Endometrium (tissue), 2 donors: Measurements from ENCODE around the gene MARCHF10.
"Not testable (repeated sequence)": the region's sequence is repeated elsewhere in the genome, so short reads cannot be mapped to it uniquely, and the experiment has no call there.

Experiments
- FAIRE-seq: peaks from 2 replicates; lab custom pipeline; 2012; peaks lifted over from hg19 to GRCh38; lab: Jason Lieb, UNC
- donor health status: control.
- donor health status: control.

The MARCHF10 gene, protein sequence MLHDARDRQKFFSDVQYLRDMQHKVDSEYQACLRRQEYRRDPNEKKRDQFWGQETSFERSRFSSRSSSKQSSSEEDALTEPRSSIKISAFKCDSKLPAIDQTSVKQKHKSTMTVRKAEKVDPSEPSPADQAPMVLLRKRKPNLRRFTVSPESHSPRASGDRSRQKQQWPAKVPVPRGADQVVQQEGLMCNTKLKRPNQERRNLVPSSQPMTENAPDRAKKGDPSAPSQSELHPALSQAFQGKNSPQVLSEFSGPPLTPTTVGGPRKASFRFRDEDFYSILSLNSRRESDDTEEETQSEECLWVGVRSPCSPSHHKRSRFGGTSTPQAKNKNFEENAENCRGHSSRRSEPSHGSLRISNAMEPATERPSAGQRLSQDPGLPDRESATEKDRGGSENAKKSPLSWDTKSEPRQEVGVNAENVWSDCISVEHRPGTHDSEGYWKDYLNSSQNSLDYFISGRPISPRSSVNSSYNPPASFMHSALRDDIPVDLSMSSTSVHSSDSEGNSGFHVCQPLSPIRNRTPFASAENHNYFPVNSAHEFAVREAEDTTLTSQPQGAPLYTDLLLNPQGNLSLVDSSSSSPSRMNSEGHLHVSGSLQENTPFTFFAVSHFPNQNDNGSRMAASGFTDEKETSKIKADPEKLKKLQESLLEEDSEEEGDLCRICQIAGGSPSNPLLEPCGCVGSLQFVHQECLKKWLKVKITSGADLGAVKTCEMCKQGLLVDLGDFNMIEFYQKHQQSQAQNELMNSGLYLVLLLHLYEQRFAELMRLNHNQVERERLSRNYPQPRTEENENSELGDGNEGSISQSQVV

GRCh38 chr17:62807812-62808575 is at the start of gene MARCHF10:
Gene MARCHF10 (minus strand): TSS chr17:62808314. CDS start chr17:62801735, 6,579 bp downstream.
- FAIRE-seq = no peak

GRCh38 chr17:62857526-62857925 is 49.4 kb upstream of the MARCHF10 start:
- no peak for FAIRE-seq

- no peak for FAIRE-seq
Measured at GRCh38 chr17:62856594-62856993, 48.5 kb upstream of the MARCHF10 start.

- FAIRE-seq = no peak
Measured at GRCh38 chr17:62855156-62855555, 47.0 kb upstream of the MARCHF10 start.

DNA sequence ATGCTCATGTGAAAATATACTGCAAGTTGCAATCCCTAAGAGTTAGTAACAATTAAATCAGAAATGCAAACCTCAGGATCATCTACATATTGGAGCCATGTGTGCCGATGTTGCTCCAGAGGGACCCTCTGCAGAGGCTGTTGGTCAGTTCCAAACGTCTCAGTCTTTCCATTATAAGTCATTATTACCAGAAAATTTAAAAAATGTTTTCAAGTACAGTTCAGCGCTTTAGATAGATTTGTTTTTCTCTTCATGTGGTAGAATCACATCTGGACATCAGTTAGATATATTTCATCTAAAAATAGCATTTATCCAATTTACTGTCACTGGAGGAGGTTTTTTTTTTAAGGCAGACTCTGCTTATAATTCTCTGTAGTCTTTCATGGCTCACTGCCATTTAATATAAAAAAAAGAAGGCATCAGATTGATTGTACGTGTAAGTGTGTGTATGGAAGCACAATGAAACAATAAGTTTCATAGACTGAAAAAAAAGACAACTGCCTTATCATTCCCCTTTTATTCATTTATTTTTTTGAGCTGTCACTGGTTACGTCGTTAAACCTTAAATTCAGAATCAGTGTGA is 46.1 kb upstream of the MARCHF10 start:
- FAIRE-seq = peak; percentile 92

DNA sequence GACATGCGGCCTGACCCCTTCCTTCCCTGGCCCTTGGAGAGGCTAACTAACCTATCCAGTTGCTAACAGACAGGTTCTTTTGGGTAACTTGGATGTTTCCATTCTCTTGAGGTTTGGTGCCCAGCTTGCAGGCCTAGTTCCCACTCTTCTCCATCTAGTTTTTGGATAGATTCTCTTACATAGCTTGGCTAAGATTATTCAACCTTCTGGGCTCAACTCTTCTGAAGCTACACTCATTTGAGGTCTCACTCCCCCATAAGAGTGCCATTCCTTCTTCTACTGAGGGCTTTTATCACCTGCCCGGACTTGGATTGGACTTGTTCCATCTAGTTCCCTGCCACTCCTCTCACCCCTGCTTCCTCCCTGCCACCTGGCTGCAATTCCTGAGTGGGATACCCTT is 44.1 kb upstream of the MARCHF10 start:
- no peak for FAIRE-seq

DNA sequence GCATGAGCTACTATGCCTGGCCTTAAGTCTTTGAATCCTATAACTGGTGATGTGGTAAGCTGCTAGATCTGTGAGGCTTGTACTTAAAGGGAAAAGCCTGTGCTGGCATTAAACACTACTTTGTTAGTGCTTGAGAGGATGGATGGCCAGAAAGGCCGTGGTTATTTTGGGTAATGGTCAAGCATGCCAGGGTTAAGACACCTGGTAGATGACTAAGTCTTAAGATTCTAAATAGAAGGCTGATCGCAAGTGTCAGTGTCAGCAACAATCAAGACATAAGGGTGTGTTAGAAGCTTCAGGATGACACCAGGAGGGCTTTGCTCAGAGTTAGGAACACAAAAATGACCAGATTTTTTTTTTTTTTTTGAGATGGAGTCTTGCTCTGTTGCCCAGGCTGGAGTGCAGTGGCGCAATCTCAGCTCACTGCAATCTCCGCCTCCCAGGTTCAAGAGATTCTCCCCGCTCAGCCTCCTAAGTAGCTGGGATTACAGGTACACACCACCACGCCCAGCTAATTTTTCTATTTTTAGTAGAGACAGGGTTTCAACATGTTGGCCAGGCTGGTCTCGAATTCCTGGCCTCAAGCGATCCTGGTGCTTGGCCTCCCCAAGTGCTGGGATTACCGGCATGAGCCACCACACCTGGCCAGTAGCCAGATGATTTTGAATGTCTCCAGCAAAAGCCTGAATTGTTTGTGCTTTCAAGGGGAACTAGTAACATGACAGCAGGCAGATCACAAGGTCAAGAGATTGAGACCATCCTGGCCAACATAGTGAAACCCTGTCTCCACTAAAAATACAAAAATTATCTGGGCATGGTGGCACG is 41.7 kb upstream of the MARCHF10 start:
- not testable (repeated sequence) for FAIRE-seq

DNA sequence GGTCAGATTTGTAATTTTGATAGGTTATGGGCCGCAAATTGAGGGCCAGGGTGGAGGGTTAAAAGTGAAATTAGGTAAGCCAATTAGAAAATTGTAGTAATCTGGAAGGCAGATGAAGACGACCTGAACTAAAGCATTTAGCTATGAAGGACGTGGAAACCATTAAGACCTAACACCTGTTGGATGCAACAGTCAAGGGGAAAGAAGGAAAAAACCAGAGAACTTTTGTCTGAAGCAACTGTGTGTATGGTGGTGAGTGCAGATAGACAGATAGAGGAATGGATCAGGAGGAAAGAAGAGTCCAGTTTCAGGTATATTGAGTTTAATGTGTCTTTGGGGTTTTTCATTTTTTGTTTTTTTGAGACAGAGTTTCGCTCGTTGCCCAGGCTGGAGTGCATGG is 40.2 kb upstream of the MARCHF10 start:
- no peak for FAIRE-seq

DNA sequence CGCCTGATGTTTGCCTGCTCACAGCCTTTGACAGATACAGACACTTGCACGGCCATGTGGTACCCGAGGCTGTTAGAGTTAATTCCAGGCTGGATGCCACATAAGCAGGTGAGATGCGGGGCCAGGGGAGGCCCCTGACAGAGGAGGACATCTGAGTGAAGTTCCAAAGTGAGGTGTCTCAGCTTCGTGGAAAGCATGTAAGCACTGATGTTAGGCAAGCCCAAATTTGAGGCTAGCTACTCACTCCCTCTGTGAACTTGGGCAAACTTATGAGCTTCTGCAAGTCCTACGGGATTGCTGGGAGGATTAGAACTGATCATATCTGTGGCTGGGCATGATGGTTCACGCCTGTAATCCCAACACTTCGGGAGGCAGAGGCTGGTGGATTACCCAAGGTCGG is 39.3 kb upstream of the MARCHF10 start:
- FAIRE-seq = no peak

DNA sequence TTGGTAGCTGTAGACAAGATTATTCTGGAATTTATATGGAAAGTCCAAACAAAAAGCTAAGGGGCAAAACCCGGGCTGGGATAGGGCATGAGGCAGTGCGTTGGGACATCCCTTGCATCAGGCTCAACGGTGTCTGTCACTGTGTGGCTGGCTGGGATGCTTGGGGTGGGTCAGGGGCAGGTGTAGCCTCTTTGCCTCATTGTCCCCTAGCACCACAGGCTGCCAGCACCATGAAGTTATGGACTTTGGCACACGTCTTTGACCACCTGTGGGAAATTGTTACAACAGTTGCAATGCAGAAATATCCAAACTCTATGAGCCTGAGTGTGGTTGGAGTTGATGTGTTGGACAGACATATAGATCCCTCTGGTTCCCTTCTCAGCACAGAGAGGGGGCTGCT is 32.8 kb upstream of the MARCHF10 start:
- no peak for FAIRE-seq

- not testable (repeated sequence) for FAIRE-seq
Measured at GRCh38 chr17:62833816-62834215, 25.7 kb upstream of the MARCHF10 start.

DNA sequence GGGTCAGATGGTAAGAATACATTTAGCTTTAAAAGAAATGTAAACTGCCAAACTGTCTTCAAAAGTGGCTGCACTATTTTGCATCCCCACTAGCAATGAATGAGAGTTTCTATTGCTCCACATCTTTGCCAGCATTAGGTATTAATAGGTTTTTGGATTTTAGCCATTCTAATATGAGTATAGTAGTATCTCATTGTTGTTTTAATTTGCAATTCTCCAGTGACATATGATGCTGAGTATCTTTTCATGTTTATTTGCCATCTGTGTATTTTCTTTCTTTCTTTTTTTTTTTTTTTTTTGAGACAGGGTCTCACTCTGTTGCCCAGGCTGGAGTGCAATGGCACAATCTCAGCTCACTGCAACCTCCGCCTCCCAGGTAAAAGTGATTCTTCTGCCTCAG is 24.3 kb upstream of the MARCHF10 start:
- FAIRE-seq = no peak

- not testable (repeated sequence) for FAIRE-seq
Measured at GRCh38 chr17:62831066-62831465, 23.0 kb upstream of the MARCHF10 start.

DNA sequence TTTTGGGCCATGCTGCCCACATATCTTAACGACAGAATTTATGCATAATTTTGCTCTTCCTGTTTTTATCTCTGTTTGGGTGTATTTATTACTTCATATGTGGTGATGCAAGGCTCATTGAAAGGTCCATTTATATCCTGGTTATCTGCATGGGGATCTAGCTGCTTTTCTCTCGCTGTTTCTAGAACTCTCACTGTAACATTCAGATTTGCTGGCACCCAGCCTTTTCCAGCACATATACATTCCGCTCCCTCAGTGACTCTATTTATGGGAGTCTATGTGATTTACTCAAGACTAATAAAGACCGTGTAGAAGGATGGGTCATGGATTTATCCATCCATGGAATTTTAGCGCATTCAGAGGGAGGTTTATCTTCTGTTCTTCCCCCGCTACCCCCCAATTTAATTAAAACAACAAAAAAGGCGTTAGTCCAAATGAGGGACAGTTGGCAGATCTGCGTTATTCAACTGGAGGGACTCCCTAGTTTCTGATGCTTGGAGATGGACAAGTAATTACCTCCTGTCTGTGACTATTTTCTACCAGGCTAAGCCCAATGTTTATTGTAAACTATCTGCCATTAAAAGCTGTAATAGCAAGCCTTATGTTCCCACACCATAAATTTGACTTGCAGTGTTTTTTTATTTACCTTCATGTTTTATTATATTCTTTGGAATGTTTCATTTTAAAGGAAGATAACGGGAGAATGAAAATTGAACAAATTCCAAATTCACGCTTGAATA is 19.8 kb upstream of the MARCHF10 start:
- no peak for FAIRE-seq

DNA sequence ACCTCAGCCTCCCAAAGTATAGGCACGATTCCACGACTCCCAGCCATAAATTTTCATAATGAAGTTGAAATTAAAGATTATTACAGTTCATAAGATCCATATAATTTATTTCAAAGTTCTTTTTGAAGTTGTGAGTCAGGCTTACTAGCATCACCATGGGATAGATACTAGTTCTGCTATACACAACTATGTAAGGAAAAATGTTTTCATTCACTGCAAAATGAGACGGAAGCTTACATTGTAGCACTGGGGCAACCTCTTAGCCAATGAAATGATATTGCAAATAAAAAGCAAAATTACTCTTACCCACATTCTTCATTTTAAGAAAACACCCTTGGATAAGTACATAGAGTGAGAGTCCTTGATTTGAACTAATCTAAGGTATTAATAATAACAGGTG is 18.8 kb upstream of the MARCHF10 start:
- no peak for FAIRE-seq

DNA sequence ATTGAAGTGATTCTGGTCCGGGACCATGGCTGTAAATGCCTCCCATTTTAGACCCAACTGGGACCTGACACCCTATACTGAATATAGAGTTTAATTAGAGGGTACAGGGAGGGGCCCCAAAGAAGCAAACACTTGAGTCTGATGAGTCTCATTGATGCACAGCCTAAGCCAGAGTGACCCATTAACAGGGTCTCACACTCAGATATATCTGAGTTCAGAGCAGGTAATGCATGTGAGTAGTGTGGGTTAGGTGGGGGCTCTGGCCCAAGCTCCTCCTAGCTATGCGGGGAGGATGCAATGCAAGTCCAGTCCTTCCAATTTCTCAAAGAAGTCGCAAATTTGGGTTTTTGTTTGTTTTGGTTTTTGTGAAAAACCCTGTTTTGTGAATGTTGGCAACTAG is 17.1 kb upstream of the MARCHF10 start:
- FAIRE-seq = no peak

DNA sequence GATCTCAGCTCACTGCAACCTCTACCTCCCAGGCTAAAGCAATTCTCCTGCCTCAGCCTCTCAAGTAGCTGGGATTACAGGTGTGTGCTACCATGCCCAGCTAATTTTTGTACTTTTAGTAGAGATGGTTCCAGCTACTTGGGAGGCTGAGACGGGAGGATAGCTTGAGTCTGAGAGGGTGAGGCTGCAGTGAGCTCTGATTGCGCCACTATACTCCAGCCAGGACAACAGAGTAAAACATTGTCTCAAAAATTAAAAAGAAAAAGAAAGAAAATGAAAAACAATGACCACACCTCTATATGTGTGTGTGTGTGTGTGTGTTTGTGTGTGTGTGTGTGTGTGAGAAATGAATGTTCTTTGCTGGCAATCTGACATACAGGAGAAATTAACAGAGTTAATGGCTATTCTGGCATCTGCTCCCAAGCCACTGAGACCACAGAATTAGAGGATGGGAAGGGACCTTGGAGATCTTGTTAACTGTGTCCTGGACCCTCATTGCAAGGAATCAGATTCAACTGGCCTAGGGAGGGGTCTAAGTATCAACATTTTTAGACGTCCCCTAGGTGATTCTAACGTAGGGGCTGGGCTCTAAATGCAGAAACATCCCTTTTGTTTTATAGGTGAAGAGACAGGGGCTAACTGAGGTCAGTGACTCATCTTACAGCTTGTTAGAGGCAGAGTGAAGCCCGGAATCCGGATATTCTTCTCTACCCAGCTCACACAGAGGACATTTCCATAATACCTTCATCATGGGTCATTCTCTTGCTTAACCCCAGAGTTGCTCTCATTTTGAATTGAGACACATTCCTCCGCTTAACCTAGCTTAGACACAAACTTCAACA is 16.4 kb upstream of the MARCHF10 start:
- no peak for FAIRE-seq

GRCh38 chr17:62823111-62823893 is 15.2 kb upstream of the MARCHF10 start:
- no peak for FAIRE-seq
